Kidney capillary endothelial cell (primary cell): Measurements from ENCODE around the gene ZBTB7C.

Experiments used
- DNase-seq: peaks from one replicate; pipeline ENCODE4 v3.0.0-alpha.2; 2018; ENCODE audit warnings: low spot score

Gene ZBTB7C

DNA sequence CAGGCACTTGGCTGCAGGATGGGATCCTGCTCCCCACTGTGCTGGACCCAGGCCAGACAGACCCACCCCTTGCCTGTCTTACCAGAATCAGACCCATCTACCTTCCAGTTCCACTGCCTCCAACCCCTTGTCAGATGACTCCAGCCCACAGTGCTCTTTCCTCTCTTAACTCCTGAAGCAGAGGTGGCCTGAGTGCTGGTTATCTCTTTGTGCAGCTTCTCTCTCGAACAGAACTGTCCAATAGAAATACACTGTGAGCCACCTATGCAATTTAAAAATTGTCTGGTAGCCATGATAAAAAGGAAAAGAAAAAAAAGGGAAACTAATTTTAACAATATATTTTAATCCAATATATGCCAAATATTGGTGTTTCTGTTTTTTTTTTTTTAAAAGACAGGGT is 318.5 kb downstream of the ZBTB7C start:
- DNase-seq = no peak

DNA sequence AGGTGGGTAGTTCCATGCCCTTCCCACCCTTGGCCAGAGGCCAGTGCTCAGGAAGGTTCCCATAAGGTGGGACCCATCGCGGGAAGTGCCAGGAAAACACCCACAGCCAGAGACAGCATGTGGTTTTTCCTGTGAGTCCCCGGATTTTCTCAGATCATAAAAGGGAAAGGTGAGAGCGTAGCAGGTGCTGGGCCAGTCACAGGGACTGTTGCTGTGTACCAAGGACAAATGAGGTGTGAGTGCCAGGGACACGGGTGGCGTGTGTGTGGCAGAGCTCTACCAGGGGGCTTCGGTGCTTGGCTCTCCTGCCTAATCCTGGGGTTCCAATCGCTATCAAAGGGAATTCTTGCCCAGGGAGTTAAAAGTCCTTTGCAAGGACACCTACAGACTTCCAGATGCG is 319.2 kb downstream of the ZBTB7C start:
- DNase-seq = no peak

DNA sequence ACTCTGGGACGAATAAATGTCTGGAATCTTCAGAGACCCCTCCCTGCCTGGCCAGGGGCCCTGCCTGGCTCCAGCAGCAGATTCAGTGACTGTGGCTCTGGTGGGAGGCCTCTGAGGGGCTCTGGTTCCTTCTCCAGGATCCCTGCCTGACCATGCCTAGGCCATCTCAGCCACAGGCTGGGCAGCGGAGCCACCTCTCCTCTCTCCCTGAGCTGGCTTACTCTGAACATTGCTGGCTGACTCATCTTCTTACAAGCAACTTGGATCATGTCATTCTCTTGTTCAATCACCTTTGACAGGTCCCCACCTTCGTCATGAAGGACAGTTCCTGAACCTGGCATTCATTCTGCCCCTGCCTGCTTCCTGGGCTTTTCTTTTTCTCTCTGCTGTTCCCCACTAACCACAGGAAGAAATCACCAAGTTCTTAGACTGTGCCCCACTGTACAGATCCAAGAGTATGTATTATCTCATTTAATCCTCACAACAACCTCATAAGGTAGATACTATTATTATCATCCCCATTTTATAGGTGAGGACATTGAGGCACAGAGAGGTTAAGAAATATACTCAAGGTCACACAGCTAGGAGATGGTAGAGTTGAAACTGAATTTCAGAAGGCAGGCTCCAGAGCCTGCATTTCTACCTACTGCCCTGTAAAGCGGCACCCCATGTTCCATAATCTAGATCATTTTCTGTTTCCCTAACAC is 323.2 kb downstream of the ZBTB7C start:
- DNase-seq = no peak

DNA sequence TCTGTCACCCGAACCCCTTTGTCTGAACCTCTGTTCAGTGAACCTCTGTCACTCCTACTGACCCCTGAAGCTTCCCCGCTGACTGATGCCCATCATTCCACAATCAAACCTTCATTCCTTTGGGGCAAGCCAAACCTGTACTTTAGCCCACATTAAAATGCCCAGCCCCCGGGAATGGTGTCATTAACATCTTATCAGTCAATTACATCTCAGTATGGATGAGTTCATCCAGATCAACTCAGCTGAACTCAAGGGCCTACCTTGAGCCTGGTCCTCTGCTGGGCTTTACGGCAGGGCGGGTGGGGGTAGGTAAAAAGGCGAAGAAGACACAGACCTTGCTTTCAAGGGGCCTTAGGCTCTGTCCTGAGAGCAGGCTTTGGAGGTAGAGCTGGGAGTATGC is 324.3 kb downstream of the ZBTB7C start:
- DNase-seq = no peak

DNA sequence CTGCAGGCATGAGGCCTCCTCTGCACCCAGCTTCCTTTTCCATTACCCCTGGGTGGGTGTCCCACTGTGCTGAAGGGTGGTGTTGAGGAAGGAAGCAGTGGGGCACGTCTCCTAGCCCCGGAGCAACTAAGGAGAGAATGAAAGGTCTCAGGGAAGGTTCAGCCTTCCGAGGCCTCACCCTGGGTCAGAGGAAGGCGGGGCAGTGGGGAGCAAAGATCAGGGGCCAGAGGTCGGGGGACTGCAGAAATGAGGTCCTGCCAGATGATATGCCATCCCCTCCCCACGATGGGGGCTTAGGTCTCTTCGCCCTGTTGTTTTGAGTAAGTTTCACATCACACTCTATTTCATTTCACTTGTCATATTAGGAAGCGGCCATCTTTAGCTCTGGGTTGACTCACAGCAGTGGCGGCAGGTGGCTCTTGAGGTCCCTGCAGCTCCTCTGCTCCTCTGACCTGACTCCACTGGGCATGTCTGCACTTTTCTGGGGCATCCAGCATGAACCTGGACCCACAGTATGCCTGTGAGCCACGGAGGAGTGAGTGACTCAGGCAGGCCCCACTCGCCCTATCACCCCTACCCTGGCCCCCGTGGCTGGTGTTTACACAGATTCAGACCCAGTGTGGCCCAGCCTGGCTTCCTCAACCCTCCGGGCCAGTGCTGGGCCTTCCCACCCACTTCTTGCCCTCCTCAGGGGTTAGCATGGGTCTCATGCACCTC is 325.0 kb downstream of the ZBTB7C start:
- no peak for DNase-seq

DNA sequence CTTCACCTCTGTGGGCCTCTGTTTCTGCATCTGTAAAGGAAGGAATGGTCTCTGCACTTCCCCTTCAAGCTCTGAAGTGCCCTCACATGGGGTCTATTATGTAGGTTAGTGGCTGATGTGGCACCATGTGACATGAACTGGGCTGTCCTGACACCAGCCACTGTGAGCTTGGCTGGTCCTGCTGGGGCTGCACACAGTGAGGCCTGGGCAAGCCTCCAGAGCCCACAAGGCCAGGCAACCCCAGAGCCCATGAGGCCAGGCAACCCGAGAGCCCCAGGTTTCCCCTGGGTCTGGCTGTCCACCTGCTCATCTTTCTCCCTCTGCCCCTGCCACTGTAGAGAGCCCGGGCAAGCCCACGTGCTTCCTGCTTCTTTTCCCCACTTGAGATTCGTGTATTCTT is 328.6 kb downstream of the ZBTB7C start:
- no peak for DNase-seq

DNA sequence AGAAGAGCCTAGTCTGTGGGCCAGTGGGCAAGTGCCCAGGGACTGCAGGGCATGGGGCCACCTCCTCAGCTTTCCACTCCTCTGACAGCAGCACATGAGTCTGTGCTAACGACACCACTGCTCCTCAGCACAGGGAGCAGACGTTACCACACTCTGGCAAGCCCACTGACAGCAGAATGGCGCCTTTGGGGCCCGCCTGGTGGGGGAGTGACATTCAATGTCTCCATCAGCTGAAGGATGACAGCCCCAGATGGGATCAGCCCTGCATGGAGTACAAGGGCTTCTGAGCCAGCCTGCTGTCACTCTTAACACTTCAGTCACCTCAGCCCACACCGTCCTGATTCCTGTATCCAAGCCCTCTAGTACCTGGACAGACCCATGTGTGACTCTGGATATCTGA is 329.3 kb downstream of the ZBTB7C start:
- DNase-seq = no peak

DNA sequence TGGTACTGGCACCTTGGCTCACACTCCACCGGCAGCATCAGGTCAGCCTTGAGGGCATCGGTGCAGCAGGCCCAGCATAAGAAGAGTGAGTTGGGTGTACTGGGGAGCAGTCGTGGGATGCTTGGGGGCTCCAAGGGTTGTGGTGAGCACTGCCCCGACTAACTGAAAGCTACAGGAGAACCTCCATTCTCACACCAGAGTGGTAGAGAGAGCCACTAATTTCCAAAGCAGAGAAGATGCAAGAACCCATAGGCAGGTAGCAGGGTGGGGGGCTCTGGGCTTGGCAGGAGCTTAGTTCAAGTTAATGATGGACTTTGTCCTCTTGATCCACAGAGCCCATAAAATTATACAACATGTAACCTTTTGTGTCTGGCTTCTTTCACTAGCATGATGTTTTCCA is 330.7 kb downstream of the ZBTB7C start:
- DNase-seq = no peak

DNA sequence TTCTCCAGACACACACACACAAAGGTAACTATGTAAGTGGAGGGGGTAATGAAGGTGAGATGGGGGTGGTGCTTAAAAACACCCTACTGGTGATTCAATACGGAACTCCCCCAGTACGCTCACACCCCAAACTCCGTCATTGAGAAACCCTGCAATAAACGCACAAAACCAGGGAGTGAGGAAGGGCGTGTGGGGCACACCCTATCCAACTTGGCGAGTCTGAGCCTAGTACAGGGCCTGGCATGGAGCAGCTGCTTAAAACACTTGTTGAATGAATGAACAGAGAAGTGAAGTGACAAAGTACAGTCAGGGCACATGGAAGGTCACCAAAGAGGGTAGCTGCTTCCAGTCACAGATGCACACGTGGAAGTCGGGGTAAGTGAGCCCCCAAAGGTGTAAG is 331.9 kb downstream of the ZBTB7C start:
- DNase-seq = no peak

DNA sequence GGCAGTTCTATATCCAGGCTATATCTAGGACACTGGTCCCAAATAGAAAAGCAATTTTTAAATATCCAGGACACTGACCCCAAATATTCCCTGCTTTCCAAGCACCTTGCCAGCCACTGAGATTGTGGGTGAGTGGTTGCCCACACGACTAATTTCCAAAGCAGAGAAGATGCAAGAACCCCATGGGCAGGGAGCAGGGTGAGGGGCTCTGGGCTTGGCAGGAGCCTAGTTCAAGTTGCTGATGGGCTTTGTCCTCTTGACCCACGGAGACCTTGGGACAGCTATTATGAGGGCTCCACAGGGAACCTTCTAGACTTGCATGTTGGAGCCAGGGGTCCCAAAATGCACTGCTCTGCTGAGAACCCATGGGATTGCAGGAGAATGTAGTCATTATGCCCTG is 332.7 kb downstream of the ZBTB7C start:
- no peak for DNase-seq

DNA sequence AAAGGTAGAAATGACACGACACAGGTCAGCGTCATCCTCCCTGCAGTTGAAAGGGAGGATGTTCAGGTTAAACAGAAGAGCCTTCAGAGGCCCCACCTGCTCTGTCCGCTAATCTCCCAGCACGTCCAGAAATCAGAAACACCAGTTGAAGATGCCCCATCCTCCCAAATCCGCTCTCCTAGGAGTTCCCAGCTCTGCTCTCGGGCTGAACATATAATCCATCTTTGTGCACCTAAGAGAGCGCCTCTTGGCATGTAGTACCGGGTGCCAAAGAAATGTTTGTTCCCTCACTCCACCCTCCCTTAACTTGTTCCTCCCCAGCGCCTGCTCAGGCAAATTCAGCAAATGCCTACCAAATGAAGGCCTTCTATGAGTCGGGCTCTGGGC is 333.5 kb downstream of the ZBTB7C start:
- DNase-seq = no peak

DNA sequence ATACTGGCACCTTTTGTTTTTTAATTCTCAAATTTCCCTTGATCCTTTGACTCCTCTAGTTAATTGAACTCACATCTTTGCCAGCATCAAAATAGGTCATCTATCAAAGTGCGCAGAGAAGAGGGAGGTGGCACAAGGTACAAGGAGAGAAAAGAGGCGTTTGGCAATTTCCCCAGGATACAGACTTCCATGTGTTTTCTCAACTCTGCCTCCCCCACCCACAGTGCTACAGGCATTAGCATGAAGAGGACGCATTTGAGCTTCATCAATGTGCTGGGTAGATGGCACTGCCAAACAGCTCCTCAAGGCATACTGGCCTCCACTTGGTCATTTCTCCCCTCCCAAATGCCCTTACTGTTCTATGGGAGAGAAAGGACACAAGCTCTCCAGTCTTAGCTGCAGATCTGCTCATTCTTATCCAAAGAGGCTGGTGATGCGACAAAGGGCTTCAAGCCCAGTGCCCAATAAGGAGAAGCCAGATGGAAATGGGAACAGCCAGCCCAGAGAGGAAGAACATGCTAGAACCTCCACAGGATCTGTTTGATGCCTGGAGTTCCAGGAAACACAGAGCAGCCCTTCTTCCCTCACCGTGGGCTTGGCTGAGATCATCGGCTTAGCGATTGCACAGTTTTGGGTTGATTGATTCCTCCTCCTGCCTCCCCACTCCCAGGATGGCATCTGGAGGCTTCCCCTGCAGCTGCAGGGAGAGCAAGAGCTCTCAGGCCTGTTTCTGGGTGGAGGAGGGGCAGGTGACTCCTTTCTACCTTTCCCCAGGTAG is 334.1 kb downstream of the ZBTB7C start:
- no peak for DNase-seq

DNA sequence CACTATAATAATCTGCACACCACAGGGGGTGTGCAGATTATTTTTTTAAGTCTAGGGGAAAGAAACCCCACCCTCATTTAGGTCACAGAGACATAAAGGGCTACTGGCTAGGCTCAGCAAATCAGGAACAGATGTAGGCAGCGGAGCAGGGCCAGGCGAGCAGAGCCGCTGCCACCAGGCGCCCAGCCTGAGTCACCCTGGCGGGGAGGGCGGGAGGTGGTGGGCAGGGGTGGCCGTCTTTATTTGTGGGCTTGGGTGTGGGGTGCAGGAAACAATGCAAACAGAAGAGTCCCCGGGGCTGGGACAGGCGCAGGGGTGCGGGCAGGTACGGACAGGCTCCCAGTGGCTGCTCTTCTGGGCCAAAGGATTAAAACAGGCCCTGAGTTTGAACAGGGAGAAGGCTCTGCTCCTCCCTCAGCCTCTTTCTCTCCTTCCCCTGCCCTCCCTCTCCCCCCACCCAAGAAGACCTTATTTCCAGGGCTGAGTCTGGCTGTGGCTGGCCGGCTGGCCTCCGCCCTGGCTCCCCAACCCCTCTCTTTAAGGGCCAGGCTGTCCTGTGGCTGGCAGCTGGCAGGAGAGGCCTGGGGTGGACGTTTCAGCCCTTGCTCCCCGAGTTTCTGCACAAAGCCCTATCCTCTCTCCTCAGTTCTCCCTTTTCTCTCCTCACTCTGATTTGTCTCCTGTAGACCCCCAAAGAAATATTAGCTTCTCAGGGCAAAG is 335.8 kb downstream of the ZBTB7C start:
- DNase-seq = no peak

DNA sequence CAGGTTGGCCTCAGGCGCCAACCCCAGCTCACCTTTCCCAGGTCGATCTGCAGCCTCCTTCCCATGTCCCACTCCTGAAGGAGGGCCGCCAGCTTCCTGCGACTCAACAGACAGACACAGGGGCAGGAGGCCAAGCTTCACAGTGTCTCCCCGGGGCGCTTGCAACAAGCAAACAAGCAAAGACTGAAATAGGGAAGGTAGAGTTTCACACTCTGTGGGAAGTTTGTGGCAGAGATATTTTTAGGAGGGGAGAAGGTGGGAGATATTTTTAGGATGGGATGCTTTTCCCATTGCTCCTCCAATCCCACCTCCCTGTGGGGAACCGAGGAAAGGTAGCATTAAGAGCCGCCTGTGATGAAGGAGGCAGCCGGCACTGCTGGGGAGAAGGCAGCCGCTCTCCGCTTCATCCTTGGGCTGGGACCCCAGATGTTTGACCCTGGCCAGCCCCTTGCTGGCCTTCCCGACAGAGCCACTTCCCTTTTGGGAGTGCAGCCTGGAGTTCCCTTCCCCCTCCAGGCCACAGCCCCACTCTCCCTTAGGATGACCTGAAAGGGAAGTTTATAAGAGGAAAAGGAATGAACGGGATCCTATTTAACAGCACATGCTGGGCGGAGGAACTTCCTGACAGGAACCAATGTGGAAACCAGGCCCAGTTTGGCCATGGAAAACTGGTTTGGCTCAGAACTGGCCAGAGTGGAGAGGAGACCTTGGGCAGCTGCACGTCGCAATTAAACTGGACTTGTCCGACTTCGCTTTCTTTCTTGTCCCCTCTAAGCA is 336.6 kb downstream of the ZBTB7C start:
- no peak for DNase-seq

DNA sequence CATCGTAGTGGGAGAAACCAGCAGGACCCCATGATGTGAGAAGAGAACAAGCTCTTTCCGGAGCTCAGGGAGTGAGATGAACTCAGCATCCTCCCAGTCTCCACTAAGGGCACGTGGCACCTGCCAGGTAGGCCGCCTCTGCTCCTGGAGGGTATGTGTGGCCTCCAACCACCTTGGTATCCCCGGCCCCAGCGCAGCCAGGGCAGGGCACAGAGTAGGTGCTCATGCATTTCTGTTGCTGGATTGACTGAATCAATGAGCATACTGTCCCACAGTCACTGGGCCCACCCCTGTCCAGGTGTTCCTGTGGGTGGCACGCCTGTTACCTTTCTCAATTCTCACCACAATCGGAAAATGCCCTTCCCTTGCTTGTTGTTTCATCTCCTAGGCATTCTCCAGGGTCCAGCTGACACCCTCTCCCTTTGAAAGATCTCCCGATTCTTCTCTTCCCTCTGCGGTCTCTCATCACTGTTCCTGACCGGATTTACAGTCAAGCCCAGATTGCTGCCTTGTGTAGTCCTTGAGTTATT is 340.2 kb downstream of the ZBTB7C start:
- DNase-seq = no peak

DNA sequence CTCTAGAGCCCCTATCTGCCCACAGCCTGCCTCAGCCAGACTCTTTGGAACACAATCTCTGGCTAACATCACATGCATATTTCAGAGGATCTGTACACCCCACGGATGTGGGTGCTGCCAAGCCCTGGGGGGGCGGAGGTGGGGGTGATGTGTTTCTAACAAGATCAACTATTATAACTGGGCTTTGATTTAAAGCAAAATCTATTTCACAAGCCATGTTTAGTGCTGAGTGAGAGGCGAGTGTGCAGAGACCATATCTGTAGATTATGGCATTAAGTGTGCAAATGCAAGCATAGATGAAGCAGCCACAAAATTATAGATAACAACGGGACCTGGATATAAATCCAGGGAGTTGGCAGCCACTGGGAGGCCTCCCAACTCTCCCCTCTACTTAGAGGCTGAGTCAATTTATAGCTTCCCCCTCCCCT is 342.9 kb downstream of the ZBTB7C start:
- DNase-seq = no peak

DNA sequence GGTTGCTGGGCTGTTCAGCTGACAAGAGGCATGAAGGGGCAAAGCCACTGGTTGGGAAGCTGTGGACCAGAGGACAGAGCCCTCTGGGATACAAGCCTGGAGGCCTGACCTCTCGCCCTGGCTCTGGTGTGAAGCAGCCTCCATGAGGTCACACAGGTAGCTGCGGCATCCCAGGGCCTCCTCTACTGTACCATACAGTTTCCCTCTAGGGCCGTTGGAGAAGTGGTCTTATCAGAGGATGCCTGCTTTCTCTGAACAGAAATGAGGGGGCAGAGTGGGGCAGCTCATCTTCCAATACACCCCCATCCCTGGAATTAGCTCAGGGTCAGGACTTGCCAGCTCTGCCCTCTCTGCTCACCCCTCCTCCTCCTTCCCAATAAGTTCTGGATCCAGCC is 343.6 kb downstream of the ZBTB7C start:
- no peak for DNase-seq

DNA sequence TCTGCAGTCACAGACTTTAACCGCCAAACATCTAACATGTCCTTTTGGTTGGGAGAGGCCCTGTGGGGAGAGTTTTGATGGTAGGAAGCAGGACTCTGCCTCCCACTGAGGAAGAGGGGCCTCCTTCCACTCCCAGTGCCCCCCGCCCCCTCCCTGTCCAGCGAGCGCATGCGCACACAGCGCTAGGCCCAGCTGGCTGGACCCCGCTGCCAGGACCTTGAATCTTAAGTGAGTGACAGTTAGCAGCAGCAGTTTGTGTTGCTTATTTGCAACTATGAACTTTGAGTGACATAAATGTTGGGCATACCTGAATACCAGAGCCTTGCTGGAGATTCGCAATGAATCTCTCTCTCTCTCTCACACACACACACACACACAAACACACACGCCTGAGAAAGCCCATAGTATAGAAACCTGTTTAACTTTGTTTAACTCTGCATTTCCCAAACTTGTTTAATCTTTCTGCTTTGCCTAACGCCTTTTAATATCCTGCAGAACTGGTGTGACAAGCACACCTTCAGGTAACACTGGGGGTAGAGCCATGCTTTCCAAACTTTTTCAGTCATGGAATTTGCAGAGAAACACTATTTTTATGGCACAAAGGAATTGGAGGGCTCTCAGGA is 344.1 kb downstream of the ZBTB7C start:
- no peak for DNase-seq

DNA sequence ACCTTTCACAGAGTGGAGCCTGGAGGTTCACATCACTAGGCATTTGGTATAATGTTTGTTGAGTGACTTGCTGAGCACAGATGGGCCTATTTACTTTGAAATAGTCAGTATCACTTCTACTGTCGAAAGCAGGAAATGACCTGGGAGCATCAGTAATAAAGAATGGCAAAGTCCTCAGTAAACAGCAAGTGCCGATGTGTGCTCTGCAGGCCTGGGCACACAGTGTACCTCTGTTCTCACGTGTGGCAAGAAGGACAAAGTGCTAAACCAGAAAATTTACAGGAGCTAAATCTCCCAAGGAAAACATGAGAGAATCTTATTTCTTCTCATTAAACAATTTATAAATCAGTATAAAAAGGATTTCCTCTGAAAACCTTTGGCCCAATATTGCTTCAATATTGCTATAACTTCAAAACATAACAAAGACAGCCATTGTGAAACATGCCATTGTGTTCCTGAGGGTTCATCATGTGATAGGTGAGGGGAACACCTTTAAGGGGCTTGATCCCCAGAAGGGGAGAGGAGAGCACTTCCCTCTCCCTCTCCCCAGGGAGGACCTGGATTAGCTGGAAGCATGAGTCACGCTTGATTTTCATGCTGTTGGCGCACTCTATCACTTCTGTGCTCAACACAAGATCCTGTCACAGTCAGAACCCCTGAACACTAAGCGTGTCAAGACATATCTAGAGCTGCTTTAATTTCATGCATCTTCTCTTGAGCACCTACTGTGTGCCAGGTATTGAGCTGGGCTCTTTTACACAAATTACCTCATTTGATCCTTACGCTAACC is 347.2 kb downstream of the ZBTB7C start:
- DNase-seq = no peak

DNA sequence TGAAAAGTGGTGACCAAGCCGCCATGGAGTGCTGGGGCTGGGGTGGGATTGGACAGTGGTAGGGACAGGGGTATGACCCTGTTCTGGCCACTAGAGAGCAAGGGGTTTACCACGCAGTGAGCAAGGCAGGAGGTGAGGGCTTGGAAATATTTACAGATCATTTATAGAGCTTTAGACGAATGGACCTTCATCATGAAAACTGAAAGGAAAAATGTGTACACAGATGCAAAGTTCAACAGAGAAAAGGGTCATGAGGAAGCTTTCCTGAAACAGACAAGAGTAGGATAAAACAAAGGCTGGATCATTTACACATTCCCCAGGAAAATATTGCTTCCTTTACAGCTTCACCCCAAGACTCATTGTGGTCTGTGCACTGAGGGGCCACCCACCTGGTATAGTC is 348.2 kb downstream of the ZBTB7C start:
- no peak for DNase-seq
